Activated B cell treated with CpG ODN at 0.5 μM for 24 hours (primary cell): ENCODE results near the gene SHD. TPM values are rescaled to one million over a fixed set of nuclear protein-coding genes. Genes with fewer than 3 reads are reported as not detected.
"Not testable (repeated sequence)": the region's sequence is repeated elsewhere in the genome, so short reads cannot be mapped to it uniquely, and the experiment has no call there.

Experiments used
- ATAC-seq: fragments of 200-7000 bp; cut with Tn5 transposase; one replicate; pipeline ENCODE4 v1.10.0; 2021; ENCODE audit warnings: low read depth, mild to moderate bottlenecking, moderate library complexity
- CTCF ChIA-PET: fragments of 350-600 bp; sonication (Branson Sonifier 250); formaldehyde crosslinking; loops from one replicate; lab custom pipeline; 2021; ENCODE audit warnings: antibody characterized with exemption; lab: Charles Lee
- POLR2A ChIA-PET: fragments of 350-600 bp; sonication (Branson Sonifier 250); formaldehyde crosslinking; loops from one replicate; lab custom pipeline; 2021; ENCODE audit warnings: antibody characterized with exemption; lab: Charles Lee
- DNase-seq: peaks from one replicate; pipeline ENCODE4 v3.0.0; 2022
- H3K27ac Mint-ChIP-seq: one replicate; pipeline ENCODE4 v1.8.0; 2020; ENCODE audit warnings: mixed read lengths
- H3K27me3 Mint-ChIP-seq: one replicate; pipeline ENCODE4 v1.8.0; 2021; ENCODE audit warnings: mixed read lengths
- H3K36me3 Mint-ChIP-seq: one replicate; pipeline ENCODE4 v1.8.0; 2021; ENCODE audit warnings: low read depth, mixed read lengths
- H3K4me1 Mint-ChIP-seq: one replicate; pipeline ENCODE4 v1.8.0; 2021; ENCODE audit warnings: mixed read lengths
- H3K4me3 Mint-ChIP-seq: one replicate; pipeline ENCODE4 v1.8.0; 2020; ENCODE audit warnings: mild to moderate bottlenecking, mixed read lengths
- H3K9me3 Mint-ChIP-seq: one replicate; pipeline ENCODE4 v1.8.0; 2020; ENCODE audit warnings: mixed read lengths
- intact Hi-C: fragments of 100-400 bp; cut with micrococcal nuclease; formaldehyde crosslinking; loops from one replicate; pipeline ENCODE4 v1.15.1; 2024
- total RNA-seq: library from RNA; stranded (reverse); gene quantifications from 2 replicates; pipeline ENCODE4 v1.2.3, GENCODE V29; 2022
- TF ChIP-seq, protein P1 (sequence below): fragments of 200-600 bp; IDR thresholded peaks from one replicate; pipeline ENCODE4 v1.8.0; 2022; ENCODE audit warnings: antibody characterized with exemption, mild to moderate bottlenecking

The SHD gene
- total RNA-seq, 1 donor from 2014 or later, result not detected

DNA sequence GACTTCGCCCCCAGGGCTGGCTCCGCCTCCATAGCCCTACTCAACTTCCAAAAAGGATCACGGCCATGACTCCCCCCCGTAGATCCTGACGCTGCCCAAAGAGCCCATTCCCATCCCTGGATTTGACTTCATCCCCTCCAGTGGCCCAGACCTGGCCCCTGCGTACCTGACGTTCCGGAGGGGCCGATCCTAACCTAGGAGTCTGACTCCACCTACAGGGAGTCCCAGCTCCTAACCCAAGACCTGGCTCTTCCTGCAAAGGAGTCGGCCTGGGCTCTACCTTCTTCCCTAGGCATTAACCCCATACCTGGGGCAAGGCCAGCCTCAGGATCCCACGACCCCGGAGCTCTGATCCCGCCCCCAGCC is 48.8 kb downstream of the SHD start:
- DNase-seq, result no peak
- CTCF ChIA-PET, result interaction anchor here (0.9 kb wide), 1 partner anchor 61 kb away, joined by 3 read pairs; no protein-coding TSS in a partner anchor
- Mint-ChIP-seq H3K9me3 (no peaks in the 10 kb centered on the region), H3K4me3 (peak overlapping the region; percentile 56), H3K27me3 (no peaks in the 10 kb centered on the region), H3K4me1 (peaks cover 26% of the 10 kb centered on the region), H3K27ac (no peak overlapping the region), H3K36me3 (no peaks in the 10 kb centered on the region)
- intact Hi-C loops, result loop anchor here (1.0 kb wide), 1 partner anchor 14 kb away; no protein-coding TSS in a partner anchor
- POLR2A ChIA-PET, result interaction anchor here (0.8 to 1.4 kb wide), 4 partner anchors 16 to 144 kb away, joined by 3 to 17 read pairs (median 4); partner anchors contain the start of genes EBI3, MPND and YJU2
- peak; percentile 2 for ATAC-seq
- TF ChIP-seq, protein P1, sequence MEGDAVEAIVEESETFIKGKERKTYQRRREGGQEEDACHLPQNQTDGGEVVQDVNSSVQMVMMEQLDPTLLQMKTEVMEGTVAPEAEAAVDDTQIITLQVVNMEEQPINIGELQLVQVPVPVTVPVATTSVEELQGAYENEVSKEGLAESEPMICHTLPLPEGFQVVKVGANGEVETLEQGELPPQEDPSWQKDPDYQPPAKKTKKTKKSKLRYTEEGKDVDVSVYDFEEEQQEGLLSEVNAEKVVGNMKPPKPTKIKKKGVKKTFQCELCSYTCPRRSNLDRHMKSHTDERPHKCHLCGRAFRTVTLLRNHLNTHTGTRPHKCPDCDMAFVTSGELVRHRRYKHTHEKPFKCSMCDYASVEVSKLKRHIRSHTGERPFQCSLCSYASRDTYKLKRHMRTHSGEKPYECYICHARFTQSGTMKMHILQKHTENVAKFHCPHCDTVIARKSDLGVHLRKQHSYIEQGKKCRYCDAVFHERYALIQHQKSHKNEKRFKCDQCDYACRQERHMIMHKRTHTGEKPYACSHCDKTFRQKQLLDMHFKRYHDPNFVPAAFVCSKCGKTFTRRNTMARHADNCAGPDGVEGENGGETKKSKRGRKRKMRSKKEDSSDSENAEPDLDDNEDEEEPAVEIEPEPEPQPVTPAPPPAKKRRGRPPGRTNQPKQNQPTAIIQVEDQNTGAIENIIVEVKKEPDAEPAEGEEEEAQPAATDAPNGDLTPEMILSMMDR, result no peak

DNA sequence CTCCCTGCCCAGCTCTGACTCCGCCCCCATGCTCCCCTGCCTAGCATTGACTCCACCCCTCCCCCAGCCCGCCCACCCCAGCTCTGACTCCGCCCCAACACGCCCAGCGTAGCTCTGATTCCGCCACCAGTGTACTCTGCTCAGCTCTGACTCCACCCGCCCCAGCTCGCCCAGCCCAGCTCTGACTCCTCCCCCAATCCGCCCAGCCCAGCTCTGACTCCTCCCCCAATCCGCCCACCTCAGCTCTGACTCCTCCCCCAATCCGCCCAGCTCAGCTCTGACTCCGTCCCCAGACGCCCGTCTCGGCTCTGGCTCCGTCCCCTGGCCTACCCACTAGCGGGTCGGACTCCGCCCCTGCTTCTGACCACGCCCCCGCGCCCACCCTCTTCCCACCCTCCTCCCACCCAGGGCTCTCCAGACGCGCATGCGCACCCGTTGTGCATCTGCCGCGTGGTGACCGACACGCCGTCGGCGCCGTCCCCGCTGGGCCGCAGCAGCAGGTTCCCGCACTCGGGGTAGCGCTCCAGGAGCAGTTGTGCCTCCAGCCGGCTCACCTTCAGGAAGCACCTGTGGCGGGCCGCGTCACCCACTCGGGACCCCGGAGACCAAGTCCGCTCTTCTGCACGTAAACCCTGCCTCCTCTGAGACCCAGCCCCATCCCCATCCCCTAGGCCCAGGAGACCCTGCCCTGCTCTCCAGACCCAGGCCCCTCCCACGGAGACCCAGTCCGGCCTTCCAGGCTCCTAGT is 49.4 kb downstream of the SHD start:
- Mint-ChIP-seq H3K36me3 (no peaks in the 10 kb centered on the region), H3K9me3 (no peaks in the 10 kb centered on the region), H3K27me3 (no peaks in the 10 kb centered on the region), H3K4me1 (peaks cover 26% of the 10 kb centered on the region), H3K4me3 (peak overlapping the region; percentile 81), H3K27ac (peak overlapping the region; percentile 82)
- CTCF ChIA-PET, result interaction anchor here (0.9 kb wide), 1 partner anchor 62 kb away, joined by 3 read pairs; no protein-coding TSS in a partner anchor
- intact Hi-C loops, result loop anchor here (1.0 kb wide), 1 partner anchor 14 kb away; no protein-coding TSS in a partner anchor
- DNase-seq, result peak; percentile 81
- POLR2A ChIA-PET, result interaction anchor here (0.6 to 1.4 kb wide), 5 partner anchors 15 to 143 kb away, joined by 3 to 17 read pairs (median 5); partner anchors contain the start of genes EBI3, MPND and YJU2
- TF ChIP-seq, protein P1, result no peak
- ATAC-seq, result peak; percentile 90

DNA sequence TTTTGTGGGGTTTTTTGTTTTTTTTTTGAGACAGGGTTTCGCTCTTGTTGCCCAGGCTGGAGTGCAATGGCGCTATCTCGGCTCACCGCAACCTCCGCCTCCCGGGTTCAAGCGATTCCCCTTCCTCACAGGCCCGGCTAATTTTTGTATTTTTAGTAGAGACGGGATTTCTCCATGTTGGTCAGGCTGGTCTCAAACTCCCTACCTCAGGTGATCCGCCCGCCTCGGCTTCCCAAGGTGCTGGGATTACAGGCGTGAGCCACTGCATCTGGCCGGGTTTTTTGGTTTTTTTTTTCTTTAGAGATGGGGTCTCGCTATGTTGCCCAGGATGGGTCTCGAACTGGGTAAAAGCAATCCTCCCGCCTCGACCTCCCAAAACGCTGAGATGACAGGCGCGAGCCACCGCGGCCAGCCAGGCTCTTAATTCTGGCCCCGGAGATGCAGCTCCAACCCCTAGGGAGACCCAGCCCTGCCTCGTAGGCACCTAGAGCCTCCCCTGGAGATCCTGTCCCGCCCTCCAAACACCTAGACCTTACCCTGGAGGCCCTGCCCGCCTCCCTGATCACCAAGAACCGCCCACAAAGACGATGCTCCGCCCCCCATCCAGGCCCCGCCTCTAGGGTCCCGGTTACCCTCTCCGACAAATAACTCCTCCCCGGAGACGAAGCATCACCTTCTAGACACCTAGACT is 50.1 kb downstream of the SHD start:
- DNase-seq, CTCF ChIA-PET, H3K27me3 Mint-ChIP-seq, ATAC-seq, H3K9me3 Mint-ChIP-seq, H3K36me3 Mint-ChIP-seq: not testable (repeated sequence)
- POLR2A ChIA-PET, result interaction anchor here (0.6 to 1.8 kb wide), 3 partner anchors 14 to 82 kb away, joined by 6 to 17 read pairs (median 9); partner anchors contain the start of gene MPND
- Mint-ChIP-seq H3K27ac (peak overlapping the region; percentile 82), H3K4me3 (peak overlapping the region; percentile 81), H3K4me1 (peaks cover 26% of the 10 kb centered on the region)
- intact Hi-C loops, result loop anchor here (1.0 kb wide), 1 partner anchor 13 kb away; no protein-coding TSS in a partner anchor

DNA sequence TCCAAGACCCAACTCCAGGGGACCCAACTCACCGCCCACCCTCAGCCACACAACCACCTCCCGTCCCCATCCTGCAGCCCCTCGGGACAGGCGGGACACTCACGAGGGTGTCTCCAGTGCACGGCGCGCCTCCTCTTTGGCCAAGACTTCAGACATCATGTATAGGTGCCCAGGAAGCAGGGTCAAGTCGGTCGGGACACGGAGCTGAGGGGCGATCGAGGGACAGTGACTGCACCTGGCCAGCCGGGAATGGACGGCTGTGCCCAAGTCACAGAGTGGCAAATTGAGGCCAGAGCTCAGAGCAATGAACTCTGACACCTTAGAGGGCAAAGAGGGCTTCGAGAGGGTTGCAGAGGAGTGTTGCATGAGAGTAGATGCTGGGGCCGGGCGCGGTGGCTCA is 50.8 kb downstream of the SHD start:
- ChIA-PET CTCF (no interaction called here), POLR2A (interaction anchor here (0.7 to 1.8 kb wide), 2 partner anchors 13 to 760 kb away, joined by 4 to 9 read pairs; partner anchors contain the start of gene MPND)
- intact Hi-C loops, result no loop called here
- Mint-ChIP-seq H3K4me1 (peaks cover 26% of the 10 kb centered on the region), H3K27me3 (no peaks in the 10 kb centered on the region), H3K4me3 (no peak overlapping the region), H3K36me3 (no peaks in the 10 kb centered on the region), H3K9me3 (no peaks in the 10 kb centered on the region), H3K27ac (no peak overlapping the region)
- ATAC-seq (no peak), DNase-seq (no peak)
- TF ChIP-seq, protein P1, result no peak

DNA sequence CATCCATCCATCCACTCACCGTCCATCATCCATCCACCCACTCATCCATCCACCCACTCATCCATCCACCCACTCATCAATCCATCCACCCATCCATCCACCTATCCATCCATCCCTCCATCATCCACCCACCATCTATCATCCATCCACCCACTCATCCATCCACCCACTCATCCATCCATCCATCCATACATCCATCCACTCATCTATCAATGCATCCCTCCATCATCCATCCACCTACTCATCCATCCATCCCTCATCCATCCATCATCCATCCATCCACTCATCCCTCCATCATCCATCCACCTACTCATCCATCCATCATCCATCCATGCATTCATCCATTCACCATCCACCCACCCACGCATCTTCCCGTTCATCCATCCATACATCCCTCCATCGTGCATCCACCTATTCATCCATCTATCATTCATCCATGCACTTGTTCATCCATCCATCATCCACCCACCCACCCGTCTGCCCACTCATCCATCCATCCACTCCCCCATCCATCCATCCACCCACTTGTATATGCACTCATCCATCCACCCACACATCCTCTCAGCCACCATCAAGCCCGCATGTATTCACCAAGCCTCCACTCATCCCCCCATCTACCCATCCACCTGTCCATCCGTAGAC is 56.0 kb downstream of the SHD start:
- Mint-ChIP-seq H3K4me1 (peaks cover 16% of the 10 kb centered on the region), H3K27me3 (no peaks in the 10 kb centered on the region), H3K4me3 (no peak overlapping the region), H3K36me3 (no peaks in the 10 kb centered on the region), H3K27ac (no peak overlapping the region), H3K9me3 (no peaks in the 10 kb centered on the region)
- TF ChIP-seq, protein P1, result no peak
- ChIA-PET POLR2A (no interaction called here), CTCF (no interaction called here)
- DNase-seq (no peak), ATAC-seq (no peak)
- intact Hi-C loops, result no loop called here
